Progenitor cell of endocrine pancreas (in vitro differentiated cells): ENCODE measurements around the gene RUNX2. TPM values are rescaled to one million over a fixed set of nuclear protein-coding genes. Genes with fewer than 3 reads are reported as not detected.

Experiments used
- DNase-seq: peaks from one replicate; pipeline ENCODE4 v3.0.0; 2021; ENCODE audit warnings: low spot score; ENCODE audit not compliant: unreplicated experiment
- H3K27ac Mint-ChIP-seq: 2 replicates; pipeline ENCODE4 v1.8.0; 2021; ENCODE audit warnings: mild to moderate bottlenecking, moderate library complexity, mixed read lengths
- H3K27me3 Mint-ChIP-seq: 2 replicates; pipeline ENCODE4 v1.8.0; 2021; ENCODE audit warnings: mixed read lengths
- H3K36me3 Mint-ChIP-seq: 2 replicates; pipeline ENCODE4 v1.8.0; 2022; ENCODE audit warnings: mixed read lengths; ENCODE audit not compliant: insufficient read depth
- H3K4me1 Mint-ChIP-seq: 2 replicates; pipeline ENCODE4 v1.8.0; 2021; ENCODE audit warnings: low read depth, mixed read lengths
- H3K4me3 Mint-ChIP-seq: 2 replicates; pipeline ENCODE4 v1.8.0; 2021; ENCODE audit warnings: low read depth, mild to moderate bottlenecking, moderate library complexity, mixed read lengths
- H3K9me3 Mint-ChIP-seq: 2 replicates; pipeline ENCODE4 v1.8.0; 2021; ENCODE audit warnings: low read depth, mixed read lengths
- total RNA-seq: library from RNA; stranded (reverse); gene quantifications from 2 replicates; pipeline ENCODE4 v1.2.1, GENCODE V29; 2021
- TF ChIP-seq, protein P1 (sequence below): fragments of 200-600 bp; sonication (generic); IDR thresholded peaks from one replicate; pipeline ENCODE4 v1.5.0; 2021; ENCODE audit warnings: antibody characterized with exemption, mild to moderate bottlenecking; ENCODE audit not compliant: unreplicated experiment

The RUNX2 gene
- total RNA-seq, 1 donor from 2014 or later = 0.46 TPM

DNA sequence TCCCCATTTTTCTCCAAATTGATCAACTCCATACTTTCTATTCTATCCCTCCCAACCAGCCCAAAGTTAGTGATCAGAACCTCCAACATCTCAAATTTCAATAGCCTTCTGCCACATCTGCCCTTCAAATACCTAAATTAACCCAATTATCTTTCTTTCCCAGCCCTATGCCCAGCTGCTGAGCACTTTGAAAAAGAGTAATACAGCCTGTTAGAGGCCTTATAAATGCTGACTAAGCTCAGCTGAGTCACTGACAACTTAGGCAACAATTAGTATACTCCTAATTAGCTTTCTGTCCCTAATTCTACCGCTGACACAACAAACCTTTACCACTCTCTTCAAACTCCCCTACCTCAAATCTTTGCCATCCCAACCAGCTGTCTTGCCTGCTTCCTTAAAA lies 23.5 kb downstream of the RUNX2 start:
- Mint-ChIP-seq H3K36me3 (peaks cover 4% of the 10 kb centered on the region), H3K27me3 (no peaks in the 10 kb centered on the region), H3K4me1 (no peaks in the 10 kb centered on the region), H3K4me3 (no peak overlapping the region), H3K9me3 (no peaks in the 10 kb centered on the region), H3K27ac (no peak overlapping the region)
- no peak for DNase-seq
- TF ChIP-seq, protein P1, sequence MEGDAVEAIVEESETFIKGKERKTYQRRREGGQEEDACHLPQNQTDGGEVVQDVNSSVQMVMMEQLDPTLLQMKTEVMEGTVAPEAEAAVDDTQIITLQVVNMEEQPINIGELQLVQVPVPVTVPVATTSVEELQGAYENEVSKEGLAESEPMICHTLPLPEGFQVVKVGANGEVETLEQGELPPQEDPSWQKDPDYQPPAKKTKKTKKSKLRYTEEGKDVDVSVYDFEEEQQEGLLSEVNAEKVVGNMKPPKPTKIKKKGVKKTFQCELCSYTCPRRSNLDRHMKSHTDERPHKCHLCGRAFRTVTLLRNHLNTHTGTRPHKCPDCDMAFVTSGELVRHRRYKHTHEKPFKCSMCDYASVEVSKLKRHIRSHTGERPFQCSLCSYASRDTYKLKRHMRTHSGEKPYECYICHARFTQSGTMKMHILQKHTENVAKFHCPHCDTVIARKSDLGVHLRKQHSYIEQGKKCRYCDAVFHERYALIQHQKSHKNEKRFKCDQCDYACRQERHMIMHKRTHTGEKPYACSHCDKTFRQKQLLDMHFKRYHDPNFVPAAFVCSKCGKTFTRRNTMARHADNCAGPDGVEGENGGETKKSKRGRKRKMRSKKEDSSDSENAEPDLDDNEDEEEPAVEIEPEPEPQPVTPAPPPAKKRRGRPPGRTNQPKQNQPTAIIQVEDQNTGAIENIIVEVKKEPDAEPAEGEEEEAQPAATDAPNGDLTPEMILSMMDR = no peak

DNA sequence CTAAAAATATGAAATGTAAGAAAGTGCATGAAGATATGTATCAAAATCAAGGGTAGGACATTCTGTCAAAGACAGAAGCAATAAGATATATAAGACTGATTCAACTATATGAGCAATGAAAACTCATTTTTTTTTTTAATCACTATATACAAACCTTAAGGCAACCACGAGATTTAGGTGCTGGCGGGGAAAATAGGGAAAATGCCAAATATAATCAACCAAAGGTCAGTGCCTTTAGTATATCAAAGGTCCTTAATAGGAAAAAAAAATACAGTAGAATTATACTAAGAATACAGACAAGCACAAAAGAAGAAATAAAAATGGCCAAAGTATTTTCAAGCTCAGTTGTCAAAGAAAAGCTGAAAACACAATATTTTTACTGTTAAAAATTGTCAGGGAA lies 25.5 kb downstream of the RUNX2 start:
- Mint-ChIP-seq H3K9me3 (no peaks in the 10 kb centered on the region), H3K27me3 (no peaks in the 10 kb centered on the region), H3K4me3 (no peak overlapping the region), H3K27ac (no peak overlapping the region), H3K36me3 (peaks cover 4% of the 10 kb centered on the region), H3K4me1 (no peaks in the 10 kb centered on the region)
- TF ChIP-seq, protein P1 = no peak
- no peak for DNase-seq

DNA sequence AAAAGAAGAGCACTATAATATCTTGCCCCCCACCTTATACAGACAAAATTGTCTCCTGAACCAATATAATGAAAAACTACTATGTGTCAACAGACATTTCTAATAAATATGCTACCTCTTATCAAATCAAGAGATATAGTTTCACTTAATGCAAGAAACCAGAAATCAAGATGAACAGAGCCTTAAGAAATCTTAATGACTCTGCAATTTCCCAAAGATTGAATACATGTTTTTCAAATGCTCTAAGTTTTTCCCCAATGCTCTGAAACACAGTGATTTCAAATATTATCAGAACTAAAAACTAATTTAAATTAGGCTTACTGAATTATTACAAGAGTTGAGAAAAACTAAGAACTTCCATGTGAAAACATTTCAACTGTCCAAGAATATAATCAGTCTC lies 36.3 kb downstream of the RUNX2 start:
- Mint-ChIP-seq H3K9me3 (no peaks in the 10 kb centered on the region), H3K27ac (no peak overlapping the region), H3K27me3 (no peaks in the 10 kb centered on the region), H3K4me1 (peaks cover 2% of the 10 kb centered on the region), H3K4me3 (no peak overlapping the region), H3K36me3 (peaks cover 4% of the 10 kb centered on the region)
- TF ChIP-seq, protein P1 = no peak
- DNase-seq = no peak

DNA sequence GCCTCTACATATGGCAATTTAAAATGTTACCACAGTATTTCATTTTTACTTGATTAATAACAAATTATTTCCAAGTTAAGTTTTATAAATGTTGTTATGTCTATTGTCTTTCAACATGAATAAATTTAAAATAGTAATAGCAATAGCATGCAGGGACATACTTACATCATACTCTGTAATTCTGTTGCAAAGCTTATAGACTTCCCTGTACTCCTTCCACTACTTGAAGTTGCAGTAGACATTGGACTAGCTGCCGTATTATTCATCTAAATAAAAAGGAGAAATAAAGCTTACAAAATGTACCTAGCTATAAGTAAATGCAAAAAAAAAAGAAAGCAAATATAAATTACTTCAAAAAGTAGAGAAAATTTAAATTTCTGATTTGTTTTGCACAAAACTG lies 36.9 kb downstream of the RUNX2 start:
- Mint-ChIP-seq H3K36me3 (peaks cover 4% of the 10 kb centered on the region), H3K4me1 (peaks cover 2% of the 10 kb centered on the region), H3K4me3 (no peak overlapping the region), H3K27ac (no peak overlapping the region), H3K9me3 (no peaks in the 10 kb centered on the region), H3K27me3 (no peaks in the 10 kb centered on the region)
- DNase-seq = no peak
- TF ChIP-seq, protein P1 = no peak

DNA sequence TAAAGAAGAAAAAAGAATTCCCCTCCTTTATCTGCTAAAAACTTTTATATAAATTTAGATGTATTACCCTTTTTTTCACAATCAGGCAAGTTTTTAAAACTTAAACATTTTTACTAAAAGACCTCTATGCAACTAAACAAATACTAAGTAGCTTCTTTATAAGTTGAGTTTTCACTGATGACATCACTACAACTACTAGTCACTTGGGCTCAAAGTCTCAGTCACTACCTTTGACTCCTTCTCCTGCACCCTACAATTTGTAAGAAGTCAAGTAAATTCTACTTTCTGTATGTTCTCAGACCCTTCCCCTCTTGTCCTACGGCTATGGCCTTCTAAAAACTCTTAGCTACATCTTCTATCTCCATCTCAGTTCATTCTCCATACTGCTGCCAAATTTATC lies 38.4 kb downstream of the RUNX2 start:
- TF ChIP-seq, protein P1 = no peak
- Mint-ChIP-seq H3K4me1 (peaks cover 9% of the 10 kb centered on the region), H3K9me3 (no peaks in the 10 kb centered on the region), H3K4me3 (no peak overlapping the region), H3K27me3 (no peaks in the 10 kb centered on the region), H3K27ac (no peak overlapping the region), H3K36me3 (peaks cover 3% of the 10 kb centered on the region)
- no peak for DNase-seq
